Measurements from ENCODE around the gene ZNF217.
"Not testable (repeated sequence)": the region's sequence is repeated elsewhere in the genome, so short reads cannot be mapped to it uniquely, and the experiment has no call there.

Gene ZNF217

DNA sequence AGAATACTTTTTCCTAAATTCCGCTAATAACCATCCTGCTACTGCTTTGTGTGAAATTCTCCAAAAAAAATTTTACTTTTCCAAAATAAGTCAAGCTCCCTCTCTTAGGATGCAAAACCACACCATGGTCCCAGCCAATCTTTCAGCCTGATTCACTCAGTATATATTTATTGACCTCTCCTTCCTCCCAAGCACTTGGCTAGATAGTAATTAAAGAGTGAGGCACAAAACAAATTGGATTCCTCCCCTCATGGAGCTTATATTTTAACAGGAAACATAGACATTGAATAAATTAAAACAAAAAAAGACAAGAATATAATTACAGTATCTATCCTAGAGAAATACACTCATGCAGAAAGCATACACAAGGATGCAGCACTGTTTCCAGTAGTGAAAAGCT lies 9.0 kb upstream of the ZNF217 start:
- TF ChIP-seq CTCF (IDR thresholded peaks at IDR 0.05; ENCODE audit: low read depth, low read length), result no peak
- H3K4me3 ChIP-seq (ENCODE audit: low read depth, low read length), result no peak overlapping the region

DNA sequence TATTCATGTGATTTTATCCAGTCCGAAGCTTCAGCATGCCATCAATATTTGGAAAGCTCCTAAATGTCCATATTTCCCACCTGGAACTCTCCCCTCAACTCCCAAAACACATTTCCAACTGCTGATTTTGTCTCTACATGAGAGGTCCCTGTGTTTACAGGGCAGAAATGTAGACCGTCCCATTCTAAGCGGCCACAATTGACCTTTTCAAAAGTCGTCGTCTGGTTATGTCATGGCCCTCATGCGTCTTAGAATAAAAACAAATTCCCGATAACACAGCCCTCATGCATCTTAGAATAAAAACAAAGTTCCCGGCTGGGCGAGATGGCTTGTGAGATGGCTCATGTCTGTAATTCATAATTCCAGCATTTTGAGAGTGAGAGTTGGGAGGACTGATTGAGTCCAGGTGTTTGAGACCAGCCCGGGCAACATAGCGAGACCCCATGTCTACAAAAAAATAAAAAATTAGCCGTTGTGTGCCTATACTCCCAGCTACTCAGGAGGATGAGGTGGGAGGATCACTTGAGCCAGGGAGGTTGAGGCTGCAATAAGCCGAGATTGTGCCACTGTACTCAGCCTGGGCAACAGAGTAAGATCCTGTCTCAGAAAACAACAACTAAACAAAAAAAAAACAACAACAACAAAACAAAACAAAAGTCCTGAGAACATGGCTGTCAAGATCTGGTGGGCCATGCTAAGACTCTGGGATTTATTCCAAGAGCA lies 6.4 kb upstream of the ZNF217 start:
- H3K4me3 ChIP-seq (ENCODE audit: low read depth, low read length), result no peak overlapping the region
- no peak for TF ChIP-seq CTCF (IDR thresholded peaks at IDR 0.05; ENCODE audit: low read depth, low read length)

DNA sequence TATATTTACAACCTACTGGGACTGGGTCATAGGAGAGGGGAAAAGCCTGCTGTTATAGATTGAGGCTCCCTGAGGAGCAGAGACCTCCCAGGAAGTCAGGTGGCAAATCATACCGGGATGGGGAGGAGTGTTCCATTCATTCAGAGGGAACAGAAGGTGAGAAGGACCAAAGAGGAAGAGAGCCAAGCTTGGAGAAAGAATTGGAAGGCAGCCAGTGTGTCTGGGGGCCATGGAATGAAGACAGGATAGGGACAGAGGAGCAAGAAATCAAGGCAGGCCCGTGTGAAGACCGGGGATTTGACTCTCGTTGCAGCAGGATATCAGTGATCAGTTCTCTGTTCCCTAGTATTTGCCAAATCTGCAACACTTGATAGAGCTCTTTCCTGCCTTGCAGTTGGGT lies 5.7 kb upstream of the ZNF217 start:
- no peak for TF ChIP-seq CTCF (IDR thresholded peaks at IDR 0.05; ENCODE audit: low read depth, low read length)
- H3K4me3 ChIP-seq (ENCODE audit: low read depth, low read length), result no peak overlapping the region

DNA sequence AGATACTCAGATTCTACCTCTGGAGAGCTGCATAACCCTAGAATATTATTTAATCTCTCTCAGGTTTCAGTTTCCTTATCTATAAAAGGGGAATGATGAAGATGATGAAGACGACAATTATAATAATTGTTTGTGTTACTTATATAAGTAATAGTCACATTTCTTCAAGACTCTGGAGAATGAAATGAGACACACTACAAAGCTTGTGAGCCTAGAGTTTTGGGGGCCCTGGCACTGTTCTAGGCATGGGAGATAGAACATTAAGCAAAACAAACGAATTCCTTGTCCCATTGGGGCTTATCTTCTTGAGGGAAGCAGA lies 5.4 kb upstream of the ZNF217 start:
- TF ChIP-seq CTCF (IDR thresholded peaks at IDR 0.05; ENCODE audit: low read depth, low read length), result no peak
- H3K4me3 ChIP-seq (ENCODE audit: low read depth, low read length), result no peak overlapping the region

- no peak overlapping the region for H3K4me3 ChIP-seq (ENCODE audit: low read depth, low read length)
- no peak for TF ChIP-seq CTCF (IDR thresholded peaks at IDR 0.05; ENCODE audit: low read depth, low read length)
Measured at GRCh38 chr20:53598140-53599043, 4.8 kb upstream of the ZNF217 start.

DNA sequence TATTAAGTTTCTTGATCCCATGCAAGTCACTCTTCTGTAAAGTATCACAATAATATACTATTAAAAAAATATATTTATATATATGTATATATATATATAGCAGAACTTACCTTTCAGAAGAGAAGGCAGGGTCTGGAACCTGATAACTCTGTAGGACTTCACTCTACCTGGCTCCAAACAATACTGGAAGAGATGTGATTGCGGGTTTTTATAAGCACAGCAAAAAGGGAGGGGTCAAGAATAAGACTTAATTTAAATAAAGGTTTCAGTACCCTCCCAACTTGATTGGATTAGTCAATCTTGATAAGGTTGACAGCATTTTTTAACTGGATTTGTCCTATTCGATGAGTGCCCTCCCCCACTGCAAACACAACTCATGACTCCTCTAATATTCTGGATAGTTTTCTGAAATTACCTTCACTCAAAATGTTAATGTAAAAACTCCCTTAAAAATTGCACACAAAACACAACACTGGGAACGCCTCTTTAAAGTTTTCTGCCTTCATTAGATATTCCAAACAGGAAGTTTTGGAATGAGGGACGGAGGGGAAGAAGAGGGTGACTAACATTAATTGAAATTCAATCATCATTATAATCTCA lies 4.0 kb upstream of the ZNF217 start:
- TF ChIP-seq CTCF (IDR thresholded peaks at IDR 0.05; ENCODE audit: low read depth, low read length), result no peak
- no peak overlapping the region for H3K4me3 ChIP-seq (ENCODE audit: low read depth, low read length)

DNA sequence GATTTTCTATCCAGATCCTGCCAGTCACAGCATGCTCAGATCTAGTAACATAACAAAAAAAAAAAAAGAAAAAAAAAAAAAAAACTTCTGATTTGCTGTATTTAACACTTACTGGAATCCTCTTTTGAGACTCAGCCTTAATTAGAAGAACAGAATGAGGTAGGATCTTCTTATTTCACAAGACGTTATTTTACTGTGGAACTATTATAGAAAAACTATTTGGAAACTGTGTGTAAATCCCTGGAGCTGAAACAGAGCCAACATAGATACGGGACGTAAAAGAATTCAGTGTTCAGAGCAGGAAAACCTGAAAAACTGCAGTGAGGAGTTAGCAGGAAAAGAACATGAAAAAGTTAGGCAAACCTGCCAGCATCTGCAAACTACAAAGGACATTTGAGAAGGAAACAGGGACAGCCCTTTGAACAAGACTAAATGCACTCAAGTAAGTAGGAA lies 3.4 kb upstream of the ZNF217 start:
- no peak overlapping the region for H3K4me3 ChIP-seq (ENCODE audit: low read depth, low read length)
- TF ChIP-seq CTCF (IDR thresholded peaks at IDR 0.05; ENCODE audit: low read depth, low read length), result no peak

GRCh38 chr20:53596189-53597001 lies 2.8 kb upstream of the ZNF217 start:
- H3K4me3 ChIP-seq (ENCODE audit: low read depth, low read length), result not testable (repeated sequence)

DNA sequence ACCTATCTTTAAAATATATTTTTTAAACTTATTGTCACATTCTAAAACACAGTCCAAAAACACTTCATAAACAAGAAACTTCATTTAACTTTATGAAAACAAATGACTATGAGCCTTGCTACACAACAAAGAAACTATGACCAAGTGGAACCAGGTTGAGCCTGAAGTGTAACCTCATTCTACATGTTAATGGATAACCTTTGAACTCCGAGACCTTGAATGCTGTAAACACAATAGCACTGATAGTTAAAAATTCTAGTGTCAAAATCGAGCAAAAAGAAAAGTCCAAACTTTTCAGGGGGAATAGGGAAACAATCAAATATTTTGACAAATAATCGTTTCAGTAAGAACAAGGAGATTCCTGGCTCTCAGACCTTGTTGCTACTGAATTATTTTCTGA lies 2.1 kb upstream of the ZNF217 start:
- H3K4me3 ChIP-seq (ENCODE audit: low read depth, low read length), result not testable (repeated sequence)

Measured in WI38 (cell line).